HL-60 (cell line): ENCODE results near the gene GORASP1.
A peak's percentile ranks its signal among the peaks of the same experiment; 100 is the strongest.

ENCODE experiments used
- DNase-seq, 2 experiments: peaks; one replicate each; pipeline ENCODE4 v3.0.0-alpha.2; 2010 to 2020; ENCODE audit warnings: low read depth in 1 of 2, low spot score in 1 of 2
- H3K27ac ChIP-seq: fragments of 250-450 bp; sonication (Bioruptor Pico); replicated peaks from 2 replicates; pipeline ENCODE4 v1.5.1; 2020; ENCODE audit warnings: mild to moderate bottlenecking, moderate library complexity
- H3K27me3 ChIP-seq: fragments of 250-450 bp; sonication (Bioruptor Pico); 2 replicates; pipeline ENCODE4 v1.5.1; 2021; ENCODE audit warnings: mild to moderate bottlenecking, moderate library complexity; ENCODE audit not compliant: insufficient read depth, poor library complexity, severe bottlenecking
- H3K4me3 ChIP-seq: replicated peaks from 2 replicates; pipeline ENCODE4 v1.5.1; 2011; ENCODE audit warnings: mild to moderate bottlenecking, control low read depth, low read length; ENCODE audit not compliant: insufficient read depth
- CTCF ChIP-seq: IDR thresholded peaks from one replicate; pipeline ENCODE4 v1.5.1; 2011; ENCODE audit warnings: low read length, control low read depth, inconsistent platforms; ENCODE audit not compliant: insufficient read depth
- GABPA ChIP-seq: IDR thresholded peaks from 2 replicates; pipeline ENCODE4 v1.6.1; 2012; ENCODE audit warnings: low read depth
- POLR2AphosphoS5 ChIP-seq: IDR thresholded peaks from 2 replicates; pipeline ENCODE4 v1.6.1; 2012; ENCODE audit warnings: low read depth
- REST ChIP-seq: IDR thresholded peaks from 2 replicates; pipeline ENCODE4 v1.6.1; 2012; ENCODE audit warnings: low read depth; ENCODE audit not compliant: insufficient replicate concordance
- SPI1 ChIP-seq: IDR thresholded peaks from 2 replicates; pipeline ENCODE4 v1.6.1; 2012; ENCODE audit warnings: low read depth, mild to moderate bottlenecking, borderline replicate concordance

The GORASP1 gene

DNA sequence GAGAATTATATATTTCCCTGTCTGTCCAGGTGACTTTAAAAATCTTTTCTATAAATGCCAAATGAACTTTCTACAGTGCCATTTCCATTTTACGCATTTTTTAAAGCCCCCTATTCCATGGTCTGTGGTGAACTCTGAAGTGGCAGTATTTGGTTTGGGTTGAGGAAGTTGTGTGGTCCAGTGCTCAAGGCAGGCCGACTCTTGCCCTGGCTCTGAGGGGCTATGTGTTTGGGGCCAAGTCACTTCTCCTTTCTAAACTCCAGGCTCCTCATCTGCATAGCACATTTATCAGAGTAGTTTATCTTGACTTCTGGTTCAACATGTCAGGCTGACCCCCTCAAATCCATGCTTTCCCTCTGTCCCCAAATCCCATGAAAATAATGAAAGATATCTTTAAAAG is 14.2 kb upstream of the GORASP1 start:
- Histone ChIP-seq H3K4me3 (no peak overlapping the region), H3K27me3 (no peaks in the 10 kb centered on the region), H3K27ac (no peak overlapping the region)
- DNase-seq = peak in 1 of 2 experiments; percentile 23
- TF ChIP-seq REST (no peak), POLR2AphosphoS5 (no peak), SPI1 (peak; percentile 50; the same call in 1 of the 2 replicates), CTCF (no peak)

GRCh38 chr3:39118931-39119660 is 11.7 kb upstream of the GORASP1 start:
- no peak overlapping the region for H3K27ac ChIP-seq
- no peak overlapping the region for H3K4me3 ChIP-seq
- no peak for DNase-seq
- TF ChIP-seq CTCF (no peak), POLR2AphosphoS5 (no peak), SPI1 (no peak)
- H3K27me3 ChIP-seq = no peaks in the 10 kb centered on the region

DNA sequence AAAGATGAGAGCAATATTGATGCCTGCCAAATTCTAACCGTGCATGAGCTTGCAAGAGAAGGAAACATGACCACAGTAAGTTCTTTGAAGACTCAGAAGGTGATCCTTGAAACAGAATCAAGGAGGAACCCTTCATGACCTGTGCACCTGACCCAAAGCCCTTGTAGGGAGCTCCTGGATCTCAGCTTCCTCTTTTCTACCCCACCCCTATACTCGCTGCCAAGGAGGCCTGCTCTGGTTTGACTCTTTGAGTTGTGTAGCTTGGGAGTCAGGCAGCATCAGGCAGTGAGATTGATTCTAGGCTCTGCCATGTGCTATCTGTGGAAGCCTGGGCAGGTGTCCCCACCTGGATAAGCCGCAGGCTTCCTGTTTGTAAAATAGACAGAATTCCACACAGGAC is 10.7 kb upstream of the GORASP1 start:
- TF ChIP-seq SPI1 = peak; percentile 48; the same call in 1 of the 2 replicates
- TF ChIP-seq REST = no peak
- no peak for TF ChIP-seq GABPA
- TF ChIP-seq POLR2AphosphoS5 = no peak
- no peak for TF ChIP-seq CTCF
- Histone ChIP-seq H3K27ac (no peak overlapping the region), H3K4me3 (no peak overlapping the region), H3K27me3 (no peaks in the 10 kb centered on the region)
- peak in 1 of 2 experiments; percentile 51 for DNase-seq

GRCh38 chr3:39115870-39116269 is 8.4 kb upstream of the GORASP1 start:
- Histone ChIP-seq H3K4me3 (no peak overlapping the region), H3K27me3 (no peaks in the 10 kb centered on the region), H3K27ac (no peak overlapping the region)
- TF ChIP-seq CTCF = no peak
- no peak for TF ChIP-seq POLR2AphosphoS5
- no peak for TF ChIP-seq GABPA
- no peak for TF ChIP-seq REST
- TF ChIP-seq SPI1 = no peak
- DNase-seq = no peak
